Occipital lobe (tissue), 1 donor: ENCODE results near the gene TESPA1. TPM values are rescaled to one million over a fixed set of nuclear protein-coding genes. Genes with fewer than 3 reads are reported as not detected.

Experiments used
- total RNA-seq: library from RNA; depleted of rRNA; stranded (reverse); fragments of >200 nt; gene quantifications from one replicate; pipeline ENCODE4 v1.2.3, GENCODE V29; 2014

Gene TESPA1
- total RNA-seq, 1 donor from 2014 or later: not detected

Other genes starting within 250 kb of the TESPA1 start
- not detected for gene MUCL1, start 130.2 kb downstream of the TESPA1 start, total RNA-seq
- 3.9 TPM for gene NEUROD4, start 35.2 kb upstream of the TESPA1 start, total RNA-seq
- gene OR9K2, start 141.6 kb upstream of the TESPA1 start, total RNA-seq: 0.16 TPM
- not detected for gene OR10A7, start 236.3 kb upstream of the TESPA1 start, total RNA-seq